DLD1 (cell line): ENCODE measurements around the gene ZNF716.
"Not testable (repeated sequence)": the region's sequence is repeated elsewhere in the genome, so short reads cannot be mapped to it uniquely, and the experiment has no call there.

ENCODE experiments used
- in situ Hi-C: cut with HindIII; loops from 2 replicates; pipeline ENCODE4 v1.10.0; 2017; ENCODE audit warnings: low sequenced_read_pairs

Gene ZNF716

DNA sequence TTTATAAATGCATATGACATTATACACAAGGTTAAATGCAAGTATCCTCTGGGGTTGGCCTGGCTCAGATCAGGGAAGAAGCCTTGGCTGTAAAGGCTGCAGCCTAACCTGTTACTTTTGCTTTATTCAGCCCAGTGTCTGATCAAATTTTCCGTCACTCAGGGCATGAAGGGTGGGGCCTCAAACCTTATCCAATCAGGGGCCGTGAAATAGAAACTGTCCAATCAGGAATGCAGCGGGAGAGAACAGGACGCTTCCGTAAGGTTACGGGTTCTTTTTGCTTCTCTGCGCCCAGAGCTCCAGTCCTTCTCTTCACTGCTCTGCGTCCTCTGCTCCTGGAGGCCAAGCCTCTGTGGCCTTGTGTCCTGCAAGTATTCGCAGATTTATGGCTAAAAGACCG lies at the start of gene ZNF716:
TSS of gene ZNF716 (plus strand) at position 274 of the 400 bp plus-strand sequence. CDS start at position 386, 112 bp downstream.
- in situ Hi-C loops = no loop called here

DNA sequence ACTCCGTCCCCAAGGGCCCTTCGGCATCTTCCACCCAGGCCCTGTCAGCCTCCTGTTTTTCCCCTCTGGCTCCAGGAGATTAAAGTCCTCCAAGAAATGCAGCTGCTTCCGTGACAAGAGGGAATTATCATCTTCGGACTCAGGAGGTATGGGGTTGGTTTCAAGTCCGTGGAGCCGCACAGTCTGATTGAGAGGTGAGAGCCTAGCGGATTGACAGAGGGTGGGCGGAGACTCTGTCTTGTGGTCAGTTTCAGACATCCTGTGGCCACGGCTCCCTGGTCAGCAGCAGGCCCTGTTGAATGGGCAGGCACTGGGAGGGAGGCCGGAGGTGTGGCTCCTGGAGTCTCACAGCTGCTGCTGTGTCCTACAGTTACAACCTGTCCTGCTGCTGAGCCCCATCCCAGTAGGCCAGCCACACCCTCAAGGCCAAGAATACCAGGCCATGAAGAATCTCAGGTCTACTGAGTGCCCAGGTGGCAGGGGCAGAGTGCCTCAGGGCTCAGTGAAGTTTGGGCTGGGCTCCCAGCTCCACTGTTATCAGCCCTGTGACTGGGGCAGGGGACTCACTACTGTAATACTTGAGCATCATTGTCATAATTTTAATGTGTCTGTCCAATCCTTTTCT lies 49.3 kb upstream of the ZNF716 start:
- in situ Hi-C loops = no loop called here

DNA sequence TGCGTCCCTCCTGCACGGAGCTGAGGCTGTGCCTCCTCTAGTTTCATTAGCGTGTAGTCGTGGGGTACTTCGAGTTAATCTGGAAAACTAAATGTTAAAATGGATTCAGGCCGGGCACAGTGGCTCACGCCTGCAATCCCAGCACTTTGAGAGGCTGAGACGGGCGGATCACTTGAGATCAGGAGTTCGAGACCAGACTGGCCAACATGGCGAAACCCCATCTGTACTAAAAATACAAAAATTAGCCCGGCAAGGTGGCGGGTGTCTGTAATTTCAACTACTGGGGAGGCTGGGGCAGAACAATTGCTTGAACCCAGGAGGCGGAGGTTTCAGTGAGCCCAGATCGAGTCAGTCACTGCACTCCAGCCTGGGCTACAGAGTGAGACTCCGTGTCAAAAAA lies 46.9 kb upstream of the ZNF716 start:
- in situ Hi-C loops = not testable (repeated sequence)

DNA sequence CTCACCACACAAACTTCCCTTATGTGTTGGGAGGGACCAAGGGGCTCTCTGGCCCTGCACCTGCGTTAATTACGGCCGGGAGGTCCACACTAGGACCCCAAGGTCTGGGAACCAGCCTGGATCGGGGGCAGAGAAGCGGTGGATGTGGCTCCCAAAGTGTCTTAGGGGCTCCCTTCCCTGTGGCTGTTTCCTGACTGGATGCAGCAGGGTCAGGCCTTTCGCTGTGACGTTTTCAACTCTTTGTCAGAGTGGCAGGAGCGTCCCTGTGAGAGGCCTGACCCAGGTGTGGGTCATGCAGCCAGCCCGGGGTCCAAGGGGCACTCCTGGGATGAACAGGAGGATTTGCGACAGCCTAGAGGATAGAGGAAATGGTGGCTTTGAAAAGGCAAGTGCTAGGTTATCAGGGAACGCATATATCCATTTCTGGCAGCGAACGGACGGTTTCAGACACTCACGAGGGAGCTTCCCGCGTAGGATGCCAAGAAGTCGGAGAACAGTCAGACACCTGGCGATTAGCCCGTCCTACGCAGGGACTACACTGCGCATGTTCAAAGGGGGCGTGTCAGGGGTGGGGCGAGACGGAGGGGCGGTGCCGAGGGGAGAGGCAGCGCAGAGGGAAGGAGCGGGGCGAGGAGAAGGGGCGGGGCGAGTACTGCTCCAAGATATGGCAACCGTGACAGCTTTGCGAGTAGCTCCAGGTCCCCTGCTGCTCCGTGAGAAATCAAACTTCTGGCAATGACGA lies 46.2 kb upstream of the ZNF716 start:
- in situ Hi-C loops = no loop called here

DNA sequence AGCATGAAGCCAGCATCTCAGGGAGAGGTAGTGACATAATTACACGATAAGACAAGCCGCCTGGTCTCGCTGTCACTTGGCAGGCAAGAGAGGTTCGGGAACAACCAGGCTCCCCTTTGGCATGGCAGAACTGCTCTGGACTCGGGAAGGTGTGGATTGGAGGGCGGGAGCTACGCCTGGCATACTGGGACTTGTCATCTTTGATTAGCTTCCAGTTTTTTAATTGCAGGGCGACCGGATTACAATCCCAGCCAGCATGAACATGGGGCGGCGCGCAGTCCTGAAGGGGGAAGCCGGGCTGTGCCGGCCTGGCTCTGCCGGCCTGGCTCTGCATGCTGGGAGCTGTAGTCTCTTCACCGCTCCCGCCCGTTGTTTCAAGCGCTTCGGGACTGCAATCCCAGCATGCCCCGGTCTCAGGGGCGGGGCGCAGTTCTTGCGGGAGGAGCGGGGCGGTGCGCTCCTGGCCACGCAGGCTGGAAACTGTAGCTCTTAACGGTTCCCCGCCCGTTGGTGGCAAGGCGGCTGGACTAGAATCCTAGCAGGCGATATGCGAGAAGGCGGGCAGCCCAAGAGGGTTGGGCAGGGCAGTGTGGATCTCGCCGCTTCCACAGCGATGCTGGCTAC lies 45.5 kb upstream of the ZNF716 start:
- in situ Hi-C loops = no loop called here

DNA sequence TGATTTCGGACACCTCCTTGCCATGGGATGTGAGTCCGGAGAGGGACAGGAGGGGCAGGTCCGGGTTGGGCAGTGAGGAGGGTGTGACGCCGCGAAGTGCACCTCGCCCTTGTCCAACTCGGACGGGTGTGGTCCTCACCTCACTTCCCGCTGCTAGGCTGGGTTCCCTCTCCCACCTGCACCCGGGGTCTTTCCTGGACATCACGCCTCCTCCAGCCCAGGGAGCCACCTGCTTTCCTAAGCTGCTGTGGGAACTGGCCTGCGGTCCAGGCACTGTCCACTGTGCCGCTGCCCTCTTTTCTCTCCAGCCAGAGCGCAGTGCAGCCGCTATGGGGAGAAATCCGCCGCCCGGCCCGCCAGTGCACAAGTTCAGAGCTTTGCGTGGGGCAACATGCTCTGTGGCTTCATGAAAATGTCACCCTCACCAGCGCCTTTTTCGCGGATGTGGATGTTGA lies 45.0 kb upstream of the ZNF716 start:
- in situ Hi-C loops = no loop called here

DNA sequence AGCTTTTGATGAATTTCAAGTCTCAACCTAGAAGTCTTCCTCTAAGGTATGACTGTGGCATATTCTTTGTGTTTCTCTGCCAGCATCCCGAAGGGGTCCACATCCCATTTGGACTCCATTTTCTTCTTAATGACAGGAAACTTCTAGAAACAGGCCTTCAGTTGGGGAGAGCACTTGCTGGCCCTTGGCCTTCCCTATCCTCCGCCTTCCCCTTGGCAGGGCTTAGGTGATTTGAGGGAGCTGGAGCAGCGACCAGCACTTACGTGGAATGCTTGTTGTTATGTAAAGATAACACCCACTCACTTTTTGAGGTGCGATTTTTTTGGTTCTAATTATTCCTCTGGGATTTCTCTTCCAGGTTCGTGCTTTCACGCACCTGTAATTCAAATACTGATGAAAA lies 42.9 kb upstream of the ZNF716 start:
- in situ Hi-C loops = no loop called here

DNA sequence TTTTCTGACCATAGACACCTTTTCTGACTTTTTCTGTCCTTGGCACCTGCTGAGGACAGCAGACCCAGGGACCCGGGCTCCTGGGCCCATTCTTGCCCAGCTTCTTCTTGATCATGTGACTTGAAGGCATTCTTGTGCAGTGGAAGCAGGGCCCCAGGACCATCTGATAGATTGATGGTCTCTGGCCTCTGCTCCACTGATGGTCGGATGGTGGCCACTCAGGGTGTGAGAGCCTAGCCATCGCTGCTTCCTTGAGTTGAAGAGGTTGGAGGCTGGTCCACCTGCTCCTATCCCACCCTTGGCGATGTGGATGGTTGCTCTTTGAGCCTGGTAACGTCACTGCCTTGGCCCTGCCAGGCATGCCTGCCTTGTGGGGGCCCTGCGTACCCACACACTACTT lies 37.8 kb upstream of the ZNF716 start:
- in situ Hi-C loops = no loop called here

DNA sequence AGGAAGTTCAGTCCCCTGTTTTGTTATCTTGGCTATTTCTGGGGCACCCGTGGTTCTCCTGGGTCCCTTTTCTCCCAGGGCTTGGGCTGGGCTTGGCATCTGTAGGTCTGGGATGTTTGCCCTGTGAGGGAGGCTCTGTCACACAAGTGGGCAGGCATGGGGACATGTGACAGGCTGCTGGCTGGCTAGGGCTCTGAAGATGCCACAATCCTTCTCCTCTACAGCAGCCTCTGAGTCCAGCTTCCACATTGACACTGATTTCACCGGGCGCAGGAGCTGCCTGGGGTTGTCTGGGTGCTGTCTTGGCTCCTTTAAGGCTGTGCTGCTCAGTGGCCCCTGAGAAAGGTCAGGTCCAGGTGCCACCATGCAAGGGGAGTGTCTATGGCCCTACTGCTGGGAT lies 37.4 kb upstream of the ZNF716 start:
- in situ Hi-C loops = no loop called here

DNA sequence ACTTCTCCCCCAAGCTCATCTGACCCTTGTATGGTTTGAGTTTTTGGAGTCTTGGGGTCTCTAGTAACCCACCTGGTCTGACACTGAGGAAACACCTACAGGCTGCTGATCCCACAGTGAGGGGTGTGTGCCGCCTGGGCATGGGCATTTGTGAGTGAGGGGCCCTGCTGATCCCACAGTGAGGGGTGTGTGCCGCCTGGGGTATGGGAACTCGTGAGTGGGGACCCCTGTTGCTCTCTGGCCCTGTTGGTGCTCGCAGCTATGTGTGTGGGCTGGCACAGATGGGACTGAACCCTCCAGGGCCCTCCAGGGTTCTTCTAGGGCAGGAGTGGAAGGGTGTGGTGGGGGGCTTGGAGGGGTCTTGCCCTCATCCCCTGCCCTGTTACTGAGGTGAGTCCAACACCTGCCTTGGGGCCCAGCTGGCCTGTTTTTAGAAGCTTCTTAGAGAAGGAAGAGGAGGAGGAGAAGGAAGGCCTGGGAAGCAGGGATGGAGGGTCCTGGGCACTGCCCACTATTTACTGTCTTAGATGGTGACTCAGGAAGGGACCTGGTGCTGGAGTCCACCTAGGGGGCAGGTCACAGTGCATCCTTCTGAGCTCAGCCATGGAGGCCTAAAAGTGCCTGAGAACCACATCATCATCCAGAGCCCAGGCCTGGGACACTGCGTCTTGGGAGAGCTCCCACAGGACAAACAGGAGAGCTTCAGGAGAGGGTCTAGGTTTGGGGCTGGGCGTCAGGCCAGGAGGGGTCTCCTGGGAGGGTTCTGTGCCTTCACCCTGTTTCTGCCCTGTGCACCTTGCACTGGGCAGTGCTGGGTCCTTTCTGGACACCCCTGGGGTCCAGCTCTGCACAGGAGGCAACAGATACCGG lies 36.2 kb upstream of the ZNF716 start:
- in situ Hi-C loops = no loop called here

DNA sequence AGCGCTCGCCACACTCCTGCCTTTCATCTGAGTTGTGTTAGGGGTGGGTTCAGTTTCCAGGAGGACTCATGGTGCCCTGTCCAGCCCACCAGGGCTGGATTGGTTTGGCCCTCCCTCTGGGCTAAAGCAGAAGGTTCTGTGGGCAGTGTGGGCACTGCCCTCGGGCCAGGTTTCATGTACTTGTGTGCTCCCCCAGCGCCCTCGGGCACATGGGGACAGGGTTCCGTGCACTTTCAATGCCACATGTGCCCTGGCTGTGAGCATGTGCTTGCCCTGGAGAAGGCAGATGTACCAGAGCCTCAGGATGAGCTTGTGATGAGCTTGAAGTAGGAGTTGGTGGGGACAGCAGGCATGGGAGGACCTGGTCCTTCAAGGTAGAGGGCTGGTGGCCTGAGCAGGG lies 35.6 kb upstream of the ZNF716 start:
- in situ Hi-C loops = no loop called here

DNA sequence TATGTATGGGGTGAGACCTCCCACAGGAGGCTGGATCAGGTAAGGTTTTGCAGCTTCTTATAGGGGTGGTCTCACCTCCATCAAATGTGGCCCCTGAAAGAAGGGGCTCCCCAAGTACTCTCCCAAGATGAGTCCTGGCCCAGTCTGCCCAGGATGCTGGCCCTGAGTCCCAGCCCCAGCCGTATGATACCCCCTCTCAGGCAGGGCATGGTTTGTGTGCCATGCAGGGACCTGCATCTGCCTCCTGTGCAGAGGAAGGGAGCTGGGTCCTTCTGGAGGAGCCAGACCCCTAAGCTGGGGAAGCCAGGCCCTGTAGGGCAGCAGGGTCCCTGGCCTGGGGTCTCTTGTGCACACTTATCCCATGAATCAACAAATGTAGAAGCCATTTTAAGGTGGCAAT lies 35.1 kb upstream of the ZNF716 start:
- in situ Hi-C loops = no loop called here

DNA sequence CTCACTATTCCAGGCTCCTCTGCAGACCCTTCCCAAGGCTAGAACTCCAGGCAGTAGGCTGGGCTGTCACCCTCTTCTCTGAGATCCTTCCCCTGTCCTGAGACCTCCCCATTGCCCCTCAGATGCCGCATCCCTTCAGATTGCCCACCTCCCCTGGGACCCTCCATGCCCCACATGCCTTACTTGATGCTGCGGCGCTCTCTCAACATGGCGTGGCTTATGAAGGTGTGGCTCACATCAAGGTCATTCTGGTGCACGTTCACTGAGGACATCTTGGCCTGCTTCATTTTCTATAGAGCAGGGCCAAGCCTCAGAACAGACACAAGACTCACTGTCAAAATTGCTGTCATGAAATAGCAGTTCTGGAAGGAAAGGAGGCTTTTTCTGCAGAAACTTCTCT lies 34.7 kb upstream of the ZNF716 start:
- in situ Hi-C loops = no loop called here

DNA sequence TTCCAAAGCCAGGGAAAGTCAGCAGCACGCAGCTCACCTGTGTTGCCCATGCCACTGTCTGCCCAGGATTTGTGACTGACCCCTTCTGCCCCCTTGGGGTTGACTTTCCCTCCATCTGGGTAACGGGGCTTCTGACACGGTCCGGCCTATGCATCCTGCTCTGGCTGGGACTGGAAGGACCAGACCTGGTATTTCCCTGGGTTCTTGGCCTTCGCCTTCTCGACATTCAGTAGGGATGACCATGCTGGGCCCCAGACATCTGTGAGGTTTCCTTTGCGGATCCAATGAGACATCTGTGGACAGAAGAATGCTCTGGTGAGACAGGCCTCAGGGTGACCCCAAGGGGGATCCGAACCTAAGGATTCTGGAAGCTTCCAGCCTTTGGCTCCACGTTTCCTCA lies 34.2 kb upstream of the ZNF716 start:
- in situ Hi-C loops = no loop called here

DNA sequence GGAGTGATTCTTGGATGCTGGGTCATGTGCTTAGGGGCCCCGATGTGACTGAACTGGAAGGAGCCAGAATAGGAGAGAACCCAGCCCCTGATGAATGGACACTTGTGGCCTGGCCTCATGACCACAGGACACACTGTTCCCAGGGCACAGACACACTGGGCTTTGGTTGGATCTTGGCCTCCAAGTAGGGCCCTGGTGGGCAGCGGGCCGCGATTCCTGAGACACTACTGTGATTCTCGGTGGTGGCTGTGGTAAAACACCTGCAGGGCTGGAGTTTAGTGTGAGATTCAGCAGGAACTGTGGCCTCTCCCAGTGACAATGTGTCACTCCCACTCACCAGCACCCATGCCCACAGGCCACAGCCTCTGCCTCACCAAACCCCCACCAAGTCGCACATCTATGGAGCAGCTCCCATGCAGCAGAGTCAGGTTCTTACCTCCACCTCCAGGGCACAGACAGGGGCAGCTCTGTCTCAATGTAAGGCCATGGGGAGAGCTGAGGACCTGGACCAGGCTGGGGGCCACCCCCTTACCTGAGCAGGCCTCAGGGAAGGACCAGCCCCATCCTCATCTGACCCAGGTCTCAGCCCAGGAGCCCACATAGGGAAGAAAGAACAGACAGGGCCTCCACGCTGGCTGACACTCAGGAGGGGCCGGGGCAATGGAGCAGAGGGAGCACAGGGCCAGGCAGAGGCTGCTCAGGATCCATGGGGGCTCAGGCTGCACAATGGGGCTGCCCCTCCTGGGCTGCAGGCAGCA lies 33.2 kb upstream of the ZNF716 start:
- in situ Hi-C loops = no loop called here

DNA sequence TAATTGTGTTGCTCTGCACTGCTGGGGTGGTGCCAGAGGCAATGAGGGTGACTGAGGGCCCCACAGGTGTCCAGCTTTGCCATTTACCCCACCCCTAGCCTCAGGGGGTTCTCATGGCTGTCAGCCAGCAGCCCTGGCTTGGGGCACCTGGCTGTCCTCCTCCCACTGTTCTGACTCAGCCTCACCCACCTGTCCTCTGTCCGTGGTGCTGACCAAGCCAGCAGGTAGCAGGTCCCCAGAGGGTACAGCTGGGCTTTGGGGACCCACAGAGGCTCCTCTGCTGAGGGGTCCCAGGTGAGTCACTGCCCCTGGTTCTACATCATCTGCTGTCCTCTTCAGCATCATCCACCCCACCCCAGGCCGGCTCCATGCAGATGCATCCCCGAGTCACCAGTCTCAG lies 32.2 kb upstream of the ZNF716 start:
- in situ Hi-C loops = no loop called here

DNA sequence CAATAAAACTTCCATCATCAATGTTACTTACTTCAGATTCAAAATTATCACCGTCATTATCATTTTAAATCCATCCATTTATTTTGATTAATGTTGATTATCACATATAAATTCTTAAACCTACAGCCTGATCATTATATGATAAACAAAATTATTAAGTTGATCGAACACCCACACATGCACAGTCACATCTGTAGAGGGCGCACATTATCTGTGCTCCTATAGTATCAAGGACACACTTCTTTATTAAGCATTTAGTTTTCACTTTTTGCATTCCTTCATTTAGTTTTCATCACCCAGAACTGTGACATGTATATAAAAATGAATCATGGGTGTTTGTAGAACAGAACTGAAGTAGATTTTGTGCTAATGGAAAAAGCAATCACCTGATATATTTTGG lies 26.2 kb upstream of the ZNF716 start:
- in situ Hi-C loops = no loop called here

DNA sequence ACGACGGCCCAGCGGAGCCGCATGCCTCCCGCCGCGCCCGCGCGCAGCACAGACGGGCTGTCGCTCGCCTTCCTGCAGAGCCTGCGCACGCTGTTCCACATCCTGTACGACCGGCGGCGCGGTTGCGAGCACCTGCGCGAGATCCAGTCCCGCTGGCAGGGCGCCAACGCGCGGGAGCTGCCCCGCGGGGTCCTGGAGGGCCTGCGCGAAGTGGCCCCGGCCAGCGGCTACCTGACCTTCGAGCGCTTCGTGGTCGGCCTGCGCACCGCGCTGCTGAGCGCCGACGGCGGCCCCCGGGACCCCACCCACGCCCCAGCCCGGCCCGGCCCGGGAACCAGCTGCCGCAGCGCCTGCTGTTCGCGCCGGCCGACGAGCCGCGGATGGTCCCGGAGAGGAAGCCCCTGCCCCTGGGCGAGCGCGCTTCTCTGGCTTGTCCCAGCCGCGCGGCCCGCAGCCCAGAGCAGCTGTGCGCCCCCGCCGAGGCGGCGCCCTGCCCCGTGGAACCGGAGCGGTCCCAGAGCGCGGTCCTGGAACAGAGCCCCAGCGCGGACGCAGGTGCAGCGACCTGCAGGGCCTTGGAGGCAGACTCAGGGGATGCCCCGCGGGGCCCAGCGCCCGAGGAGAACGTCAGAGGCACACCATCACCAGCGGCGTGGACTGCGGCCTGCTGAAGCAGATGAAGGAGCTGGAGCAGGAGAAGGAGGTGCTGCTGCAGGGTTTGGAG lies 25.3 kb upstream of the ZNF716 start:
- in situ Hi-C loops = no loop called here

DNA sequence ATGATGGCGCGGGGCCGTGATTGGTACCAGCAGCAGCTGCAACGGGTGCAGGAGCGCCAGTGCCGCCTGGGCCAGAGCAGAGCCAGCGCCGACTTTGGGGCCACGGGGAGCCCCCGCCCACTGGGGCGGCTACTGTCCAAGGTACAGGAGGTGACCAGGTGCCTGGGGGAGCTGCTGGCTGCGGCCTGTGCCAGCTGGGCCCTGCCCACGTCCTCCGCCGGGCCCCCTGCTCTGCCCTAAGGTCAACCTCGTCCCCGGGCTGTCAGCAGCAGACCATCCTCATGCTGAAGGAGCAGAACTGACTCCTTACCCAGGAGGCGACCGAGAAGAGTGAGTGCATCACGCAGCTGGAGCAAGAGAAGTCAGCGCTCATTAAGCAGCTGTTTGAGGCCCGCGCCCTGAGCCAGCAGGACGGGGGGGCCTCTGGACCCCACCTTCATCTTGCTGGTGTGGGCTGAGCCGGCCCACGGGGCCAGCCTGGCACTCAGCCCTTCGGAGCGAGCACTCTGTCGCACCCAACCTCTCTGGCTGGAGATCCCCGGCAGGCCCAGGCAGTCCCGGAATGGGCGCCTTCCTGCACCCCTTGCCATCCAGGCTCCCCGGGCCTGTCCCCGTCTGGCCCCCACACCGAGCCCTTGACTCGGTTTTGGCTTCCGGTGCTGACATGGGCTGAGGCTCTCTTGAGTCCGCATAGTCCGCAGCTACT lies 24.6 kb upstream of the ZNF716 start:
- in situ Hi-C loops = no loop called here
